Cerebellar nuclear complex (tissue), 1 donor: ENCODE data around the gene TCL1A.
"Not testable (repeated sequence)": the region's sequence is repeated elsewhere in the genome, so short reads cannot be mapped to it uniquely, and the experiment has no call there.

Experiments used
- DNase-seq, 2 experiments: peaks; one replicate each; lab custom pipeline; 2025; lab: John Stamatoyannopoulos, UW

Gene TCL1A, protein sequence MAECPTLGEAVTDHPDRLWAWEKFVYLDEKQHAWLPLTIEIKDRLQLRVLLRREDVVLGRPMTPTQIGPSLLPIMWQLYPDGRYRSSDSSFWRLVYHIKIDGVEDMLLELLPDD

DNA sequence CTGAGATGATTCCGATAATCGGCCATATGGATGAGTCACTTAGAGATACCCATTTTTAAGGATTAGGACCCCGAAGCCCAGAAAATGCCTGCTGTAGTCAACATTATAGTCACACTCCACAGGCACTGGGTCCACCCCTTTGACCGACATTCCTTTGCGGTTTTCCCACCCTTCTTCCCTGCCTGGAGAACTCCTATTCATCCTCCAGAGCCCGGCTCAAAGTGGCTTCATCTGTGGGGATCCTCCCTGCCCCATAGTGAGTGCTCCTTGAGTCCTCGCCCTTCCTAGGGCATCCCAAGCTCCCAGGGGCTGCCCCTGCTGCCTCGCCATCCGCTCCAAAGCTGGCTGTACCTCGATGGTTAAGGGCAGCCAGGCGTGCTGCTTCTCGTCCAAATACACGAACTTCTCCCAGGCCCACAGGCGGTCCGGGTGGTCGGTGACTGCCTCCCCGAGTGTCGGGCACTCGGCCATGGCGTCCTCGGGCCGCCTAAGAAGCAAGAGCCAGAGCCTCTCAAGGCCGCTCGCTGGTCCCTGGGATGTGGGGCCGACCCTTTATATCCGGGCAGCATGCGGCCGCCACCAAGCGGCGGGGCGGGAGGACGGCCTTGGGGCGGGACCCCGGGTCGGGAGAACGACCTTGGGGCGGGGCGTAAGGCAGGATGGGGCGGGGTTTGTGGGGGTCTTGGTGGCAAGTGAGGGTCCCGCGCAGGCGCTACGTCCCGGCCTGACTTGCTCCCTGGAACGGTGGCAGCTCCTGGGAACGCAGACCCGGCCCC lies at the start of gene TCL1A:
TCL1A (minus strand) TSS at position 530 of the 776 bp plus-strand sequence; CDS start at position 471, 59 bp downstream.
- no peak for DNase-seq

DNA sequence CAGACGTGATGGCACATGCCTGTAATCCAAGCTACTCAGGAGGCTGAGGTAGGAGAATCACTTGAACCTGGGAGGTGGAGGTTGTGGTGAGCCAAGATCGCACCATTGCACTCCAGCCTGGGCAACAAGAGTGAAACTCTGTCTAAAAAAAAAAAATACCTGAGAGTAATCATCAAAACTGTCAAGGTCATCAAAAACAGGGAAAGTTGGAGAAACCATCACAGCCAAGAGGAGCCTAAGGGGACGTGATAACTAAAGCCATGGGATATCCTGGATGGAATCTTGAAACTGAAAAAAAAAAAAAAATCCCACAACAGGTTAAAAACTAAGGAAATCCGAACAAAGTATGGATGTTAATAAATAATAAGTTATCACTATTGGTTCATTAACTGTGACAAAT lies 49.1 kb upstream of the TCL1A start:
- not testable (repeated sequence) for DNase-seq

DNA sequence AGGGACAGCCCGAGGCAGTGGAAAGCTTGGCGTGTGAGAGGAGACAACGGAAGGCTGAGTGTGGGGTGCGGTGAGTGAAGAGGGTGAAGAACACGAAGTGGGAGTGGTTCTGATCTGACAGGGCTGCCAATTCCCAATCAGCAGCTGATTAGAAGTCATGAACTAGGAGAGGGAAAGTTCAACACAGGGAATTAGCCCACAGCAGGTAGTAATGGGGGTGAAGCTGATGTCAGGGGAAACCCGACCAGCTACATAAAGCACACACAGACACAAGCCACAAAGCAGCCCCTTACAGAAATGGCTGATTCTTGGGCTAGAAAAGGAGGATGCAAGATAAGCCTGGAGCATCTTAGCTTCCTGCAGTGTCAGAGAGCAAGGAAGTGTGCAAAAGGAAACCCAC lies 47.5 kb upstream of the TCL1A start:
- no peak for DNase-seq

DNA sequence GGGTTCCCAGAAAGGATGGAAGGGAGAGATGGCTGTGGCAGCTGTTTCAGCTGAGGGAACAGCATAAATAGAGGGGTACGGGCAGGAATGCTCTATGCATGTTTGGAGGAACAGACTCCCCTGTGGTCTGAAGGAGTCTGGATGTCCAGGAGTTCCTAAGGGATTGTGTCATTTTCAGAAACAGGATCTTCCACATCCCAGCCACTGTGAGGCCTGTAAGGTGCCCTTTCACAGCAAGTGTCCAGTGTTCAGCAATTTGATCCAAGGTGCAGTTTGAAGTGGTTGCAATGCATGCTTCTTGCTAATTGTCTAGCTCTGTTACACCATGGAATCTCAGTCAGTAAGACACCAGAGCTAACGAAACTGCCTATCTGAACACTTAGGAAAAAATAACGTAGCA lies 46.7 kb upstream of the TCL1A start:
- no peak for DNase-seq

DNA sequence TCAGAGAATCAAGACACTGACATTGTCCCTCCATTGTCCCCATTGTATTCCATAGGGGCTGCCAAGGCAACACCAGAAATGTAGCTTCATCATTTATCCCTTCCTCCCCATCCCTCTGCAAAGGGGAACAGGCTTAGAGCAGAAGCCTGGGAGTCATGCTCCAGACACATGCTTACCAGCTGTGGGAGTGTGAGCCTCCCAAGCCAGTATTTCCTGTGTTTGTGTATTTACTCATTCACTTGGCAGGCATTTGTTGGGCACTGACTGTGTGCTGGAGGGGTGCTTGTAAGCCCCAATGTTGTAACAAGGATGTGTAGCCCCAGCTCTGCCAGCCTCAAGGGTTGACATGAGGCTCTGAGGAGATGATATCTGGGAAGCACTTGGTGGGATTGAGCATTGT lies 46.0 kb upstream of the TCL1A start:
- DNase-seq = no peak

DNA sequence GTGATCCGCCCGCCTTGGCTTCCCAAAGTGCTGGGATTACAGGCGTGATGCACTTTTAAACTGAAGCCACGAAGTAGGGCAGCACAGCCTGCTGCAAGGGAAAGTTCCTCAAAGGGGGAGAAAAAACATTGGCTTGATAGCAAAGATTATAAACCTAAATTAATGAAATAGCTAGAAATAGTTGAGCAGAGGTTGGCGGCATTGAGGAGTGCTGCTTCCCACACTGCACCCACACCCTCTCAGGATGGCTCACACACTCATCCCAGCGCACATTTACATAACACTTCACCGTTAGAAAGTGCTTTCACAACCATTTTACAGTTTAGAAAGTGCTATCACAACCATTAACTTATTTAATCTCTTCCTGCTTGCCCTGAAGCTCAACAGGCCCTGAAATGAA lies 44.4 kb upstream of the TCL1A start:
- no peak for DNase-seq

DNA sequence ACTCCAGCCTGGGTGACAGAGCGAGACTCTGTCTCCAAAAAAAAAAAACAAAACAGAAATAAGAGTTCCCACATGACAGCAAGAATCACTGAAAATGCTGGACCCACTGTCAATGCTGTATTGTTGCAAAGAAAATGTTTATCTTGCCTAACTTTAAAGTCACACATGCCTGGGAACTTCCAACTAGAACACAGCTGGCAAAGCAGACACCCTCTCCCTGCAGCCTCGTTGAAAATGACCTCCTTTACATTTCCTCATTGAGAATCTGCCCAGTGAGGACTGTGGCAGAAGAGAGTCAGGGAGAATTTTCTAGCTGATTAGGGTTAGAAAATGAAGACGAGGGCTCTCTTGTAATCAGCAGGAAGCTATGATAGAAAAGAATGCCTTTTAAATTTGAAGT lies 42.8 kb upstream of the TCL1A start:
- no peak for DNase-seq

DNA sequence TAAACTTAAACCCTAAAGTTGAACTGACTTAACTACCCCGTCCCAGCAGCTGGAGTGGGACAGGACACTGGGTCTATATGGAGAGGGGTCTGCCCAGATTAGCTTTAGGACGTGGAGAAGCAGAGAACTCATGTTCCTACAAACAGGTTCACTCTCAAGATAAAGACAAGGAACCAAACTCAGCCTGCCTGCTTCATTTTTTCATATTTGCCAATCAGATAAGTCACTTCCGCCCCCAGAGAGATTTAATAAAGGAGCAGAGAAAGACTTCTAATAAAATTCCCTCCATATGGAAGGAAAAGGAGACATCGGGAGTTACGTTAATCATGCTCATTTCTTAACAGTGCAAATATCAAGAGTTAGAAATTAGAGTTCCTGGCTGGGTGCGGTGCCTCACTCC lies 42.2 kb upstream of the TCL1A start:
- no peak for DNase-seq

DNA sequence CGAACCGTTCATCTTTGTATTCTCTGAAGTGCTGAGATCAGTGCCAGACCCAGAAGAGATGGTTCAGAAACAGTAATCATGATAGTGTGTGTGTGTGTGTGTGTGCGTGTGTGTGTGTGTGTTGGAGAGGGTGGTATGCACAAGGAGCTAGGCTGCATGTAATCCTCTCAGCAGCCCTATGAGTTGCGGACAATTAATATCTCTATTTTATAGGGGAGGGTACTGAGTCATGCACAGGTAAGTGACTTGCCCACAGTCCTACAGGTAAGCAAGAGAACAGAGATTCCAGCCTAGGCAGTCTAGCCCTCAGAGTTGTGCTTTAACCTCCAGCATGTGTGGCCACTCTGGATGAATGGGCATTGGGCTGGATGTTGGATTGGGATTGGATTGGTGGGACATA lies 27.9 kb upstream of the TCL1A start:
- DNase-seq = no peak

DNA sequence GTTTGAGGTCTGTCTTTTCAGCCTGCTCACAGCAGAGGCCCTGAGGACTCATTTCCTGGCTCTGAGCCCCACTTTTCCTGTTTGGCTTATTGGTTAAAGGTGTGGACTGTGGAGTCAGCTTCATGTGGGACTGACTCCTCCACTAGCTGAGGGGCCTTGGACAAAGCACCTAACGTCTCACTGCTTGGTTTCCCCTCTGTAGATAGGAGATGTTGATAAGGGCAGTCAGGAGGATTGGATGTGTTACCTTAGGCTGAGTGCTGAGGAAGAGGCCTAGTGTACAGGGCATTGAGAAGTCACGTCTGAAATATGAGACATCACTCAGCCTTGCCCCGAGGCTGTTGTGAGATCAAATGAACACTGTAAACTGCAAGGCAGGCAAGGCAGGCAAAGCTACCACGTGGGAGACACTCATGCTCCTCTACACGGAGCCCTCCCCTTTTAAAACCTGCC lies 27.1 kb upstream of the TCL1A start:
- DNase-seq = no peak

DNA sequence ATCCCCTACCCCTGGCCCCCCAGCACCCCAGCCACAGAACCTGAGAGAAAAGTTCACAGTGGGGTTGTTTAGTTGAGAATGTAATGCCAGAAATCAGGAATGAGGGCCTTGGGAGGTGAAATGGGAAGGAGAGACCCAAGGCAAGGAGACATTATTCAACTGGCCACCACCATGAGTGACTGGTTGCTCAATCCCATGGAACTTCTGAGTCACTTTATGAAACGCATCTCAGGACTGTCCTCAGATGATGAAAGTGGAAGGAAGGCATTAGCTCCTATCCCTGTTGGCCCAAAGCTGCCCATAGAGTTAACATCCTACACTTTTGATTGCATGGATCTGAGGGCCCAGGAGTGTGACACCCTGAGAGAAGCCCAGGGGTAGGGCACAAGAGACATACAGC lies 25.4 kb upstream of the TCL1A start:
- DNase-seq = no peak

DNA sequence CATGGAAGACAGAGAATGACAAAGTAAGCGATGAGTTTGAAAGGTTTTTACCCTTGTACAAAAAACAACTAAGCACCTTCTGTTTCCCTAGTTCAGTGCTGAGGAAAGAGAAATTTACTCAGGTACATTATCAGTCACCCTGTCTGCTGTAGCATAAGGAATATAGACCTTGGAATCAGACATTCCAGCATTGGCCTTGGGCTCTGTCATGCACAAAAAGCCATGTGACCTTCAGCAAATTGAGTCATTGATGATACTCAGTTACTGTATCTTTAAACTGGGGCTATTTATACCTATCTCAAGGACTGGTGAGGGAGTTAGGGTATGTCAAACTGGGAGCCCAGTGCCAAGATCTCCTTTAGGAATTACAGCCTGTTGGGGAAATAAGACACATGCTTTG lies 19.3 kb upstream of the TCL1A start:
- no peak for DNase-seq

DNA sequence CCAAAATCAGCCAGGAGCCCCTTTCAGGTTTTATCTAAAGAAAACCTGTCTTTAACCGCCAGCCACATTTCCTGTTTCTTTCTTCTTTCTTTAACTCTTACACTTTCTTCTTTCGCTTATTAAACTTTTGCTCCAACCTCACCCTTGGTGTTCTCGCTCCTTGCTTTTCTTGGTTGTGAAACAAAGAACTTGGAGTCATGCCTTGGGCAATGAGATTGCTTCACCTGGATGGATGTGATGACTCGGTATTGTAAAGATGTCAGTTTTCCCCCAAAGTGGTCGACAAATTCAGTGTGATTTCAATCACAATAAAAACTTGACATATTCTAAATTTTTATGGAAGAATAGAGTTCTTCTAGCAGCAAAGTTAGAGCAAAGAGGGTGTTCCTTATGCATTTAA lies 16.2 kb upstream of the TCL1A start:
- DNase-seq = no peak

DNA sequence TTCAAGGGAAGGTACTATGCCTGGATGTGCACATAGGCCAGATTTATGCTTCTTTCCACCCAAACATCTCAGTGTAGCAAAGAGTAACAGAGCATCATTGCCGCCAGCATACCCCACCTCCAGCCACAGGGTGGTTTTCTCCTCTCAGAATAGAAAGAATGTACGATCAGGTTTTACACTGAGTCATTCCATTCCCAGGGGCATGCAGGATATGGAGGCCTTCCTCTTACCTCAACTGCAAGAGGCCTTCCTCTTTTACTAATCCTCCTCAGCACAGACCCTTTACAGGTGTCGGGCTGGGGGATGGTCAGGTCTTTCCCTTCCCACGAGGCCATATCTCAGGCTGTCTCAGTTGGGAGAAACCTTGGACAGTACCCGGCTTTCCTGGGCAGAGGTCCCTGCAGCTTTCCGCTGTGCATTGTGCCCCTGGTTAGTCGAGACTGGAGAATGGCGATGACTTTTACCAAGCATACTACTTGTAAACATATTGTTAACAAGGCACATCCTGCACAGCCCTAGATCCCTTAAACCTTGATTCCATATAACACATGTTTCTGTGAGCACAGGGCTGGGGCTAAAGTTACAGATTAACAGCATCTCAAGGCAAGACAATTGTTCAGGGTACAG lies 15.6 kb upstream of the TCL1A start:
- not testable (repeated sequence) for DNase-seq

DNA sequence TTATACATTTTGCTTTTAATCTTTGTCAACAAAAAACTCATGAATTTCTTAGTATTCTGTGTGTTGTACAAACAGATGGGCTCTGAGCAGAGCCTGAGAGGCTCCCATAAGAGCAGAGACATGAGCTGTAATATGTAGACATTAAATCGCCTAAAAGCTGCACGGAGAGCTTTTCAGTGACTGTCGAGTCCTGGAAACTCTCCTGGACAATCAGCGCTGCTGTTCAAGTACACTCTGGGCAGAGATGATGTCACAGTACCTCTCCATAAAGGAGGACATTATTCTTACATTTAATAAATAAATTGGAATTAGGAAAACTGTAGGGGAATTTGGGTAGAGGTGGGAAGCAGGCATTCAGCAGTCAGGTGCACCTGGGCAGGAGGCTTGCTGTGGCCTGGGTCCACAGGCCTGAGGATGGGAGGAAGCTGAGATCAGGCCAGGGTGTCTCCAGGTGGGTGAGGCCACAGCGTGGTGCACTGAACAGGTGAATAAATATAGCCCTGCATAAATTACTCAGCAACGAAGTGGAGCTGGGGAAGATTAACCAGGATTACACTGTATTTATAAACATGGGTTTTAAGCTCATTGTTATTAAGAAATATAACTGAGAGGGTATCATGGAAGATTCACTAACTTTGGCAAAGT lies 13.3 kb upstream of the TCL1A start:
- no peak for DNase-seq

DNA sequence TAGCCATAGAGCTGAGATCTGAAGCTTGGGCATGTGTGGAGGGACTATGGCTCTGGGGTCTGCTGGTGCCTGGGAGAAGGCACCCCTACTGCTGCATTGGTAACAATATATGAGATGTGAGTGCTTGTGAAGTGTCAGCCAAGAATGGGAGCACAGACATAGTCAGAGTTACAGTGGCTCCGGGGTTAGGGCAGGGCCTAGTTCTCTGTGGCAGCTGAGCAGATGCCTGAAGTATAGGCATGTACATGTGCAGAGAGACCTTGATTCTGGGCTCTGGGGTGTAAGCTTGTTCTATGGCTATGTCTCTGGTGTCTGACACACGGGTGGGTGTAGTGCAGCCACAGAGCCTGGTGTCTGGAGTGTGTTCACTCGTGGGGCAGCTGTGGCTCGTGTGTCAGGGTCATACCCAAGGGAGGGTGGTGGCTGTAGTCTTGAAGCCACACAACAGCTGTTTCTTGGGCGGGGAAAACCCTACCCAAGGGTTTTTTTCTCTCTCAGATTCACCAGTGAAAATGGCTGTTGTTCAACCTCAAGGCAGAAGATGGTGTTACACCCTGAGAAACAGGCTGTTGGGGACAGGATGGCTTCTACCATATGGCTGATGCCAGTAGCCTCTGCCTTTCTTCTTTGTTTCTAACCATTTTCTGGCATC lies 11.9 kb upstream of the TCL1A start:
- DNase-seq = no peak

DNA sequence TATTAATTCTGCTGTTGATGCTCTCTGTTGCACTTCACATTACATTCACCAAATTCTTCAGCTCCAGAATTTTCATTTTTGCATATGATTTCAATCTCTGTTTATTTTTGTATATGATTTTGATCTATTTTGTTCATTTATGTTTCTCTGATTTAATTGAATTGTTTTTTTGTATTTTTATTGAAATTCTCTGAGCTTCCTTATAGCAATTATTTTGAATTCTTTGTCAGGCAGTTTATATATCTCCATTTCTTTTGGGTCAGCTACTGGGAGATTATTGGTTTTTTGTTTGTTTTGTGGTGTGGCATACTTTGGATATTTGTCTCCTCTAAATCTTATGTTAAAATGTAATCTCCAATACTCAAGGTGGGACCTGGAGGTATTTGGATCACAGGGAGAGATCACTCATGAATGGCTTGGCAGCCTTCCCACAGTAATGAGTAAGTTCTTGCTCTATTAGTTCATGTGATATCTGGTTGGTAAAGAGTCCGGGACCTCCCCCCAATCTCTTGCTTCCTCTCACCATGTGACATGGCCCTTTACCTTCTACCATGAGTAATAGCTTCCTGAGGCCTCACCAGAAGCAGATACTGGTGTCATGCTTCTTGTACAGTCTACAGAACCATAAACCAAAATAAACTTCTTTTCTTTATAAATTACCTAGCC lies 8.7 kb upstream of the TCL1A start:
- DNase-seq = no peak

DNA sequence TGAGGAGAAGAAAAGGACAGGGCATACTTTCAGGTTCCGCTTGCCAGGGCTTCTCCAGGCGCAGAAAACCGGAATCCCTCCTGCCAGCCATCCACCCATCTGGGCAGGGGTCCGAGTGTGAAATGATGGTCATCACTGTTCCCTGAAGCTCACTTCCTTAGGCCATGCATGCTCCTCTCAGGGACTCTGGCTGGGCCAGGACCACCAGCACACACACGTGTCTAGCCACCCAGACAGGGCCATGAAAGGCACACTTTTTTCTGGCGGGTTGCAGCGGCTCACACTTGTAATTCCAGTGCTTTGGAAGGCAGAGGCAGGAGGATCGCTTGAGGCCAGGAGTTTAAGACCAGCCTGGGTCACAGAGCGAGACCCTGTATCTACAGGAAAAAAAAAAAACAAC lies 1.5 kb downstream of the TCL1A start:
- no peak for DNase-seq

DNA sequence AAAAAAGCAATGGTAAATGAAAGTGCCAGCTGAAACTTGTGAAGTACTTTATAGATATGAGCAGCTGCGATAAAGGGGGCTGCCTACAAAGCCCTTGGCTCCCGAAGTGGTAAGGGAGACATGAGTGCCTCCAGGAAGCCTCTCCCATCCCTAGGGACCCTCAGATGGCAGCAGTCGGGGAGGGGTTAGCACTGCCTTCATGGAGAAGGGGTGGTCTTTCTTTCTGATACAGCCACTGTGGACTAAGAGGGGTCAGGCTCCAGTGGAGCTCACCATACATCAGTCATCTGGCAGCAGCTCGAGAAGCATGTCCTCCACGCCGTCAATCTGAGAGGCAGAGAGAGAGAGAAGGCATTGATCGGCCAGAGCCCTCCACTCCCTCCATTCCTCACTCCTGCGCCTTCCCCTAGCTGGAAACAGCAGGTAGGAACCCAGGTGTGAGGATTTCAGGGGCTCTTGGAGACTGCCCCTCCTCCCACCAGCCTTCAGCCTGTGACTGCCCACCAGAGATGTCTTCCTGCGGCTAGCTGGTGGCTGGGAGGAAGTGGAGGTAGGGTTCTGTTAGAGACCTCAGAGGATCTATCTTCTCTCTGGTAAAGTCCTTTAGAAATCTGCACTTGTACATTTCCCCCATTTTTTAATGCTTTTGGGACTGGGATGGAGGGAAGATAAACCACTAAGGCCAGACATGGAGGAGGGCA lies 2.3 kb downstream of the TCL1A start:
- DNase-seq = no peak

DNA sequence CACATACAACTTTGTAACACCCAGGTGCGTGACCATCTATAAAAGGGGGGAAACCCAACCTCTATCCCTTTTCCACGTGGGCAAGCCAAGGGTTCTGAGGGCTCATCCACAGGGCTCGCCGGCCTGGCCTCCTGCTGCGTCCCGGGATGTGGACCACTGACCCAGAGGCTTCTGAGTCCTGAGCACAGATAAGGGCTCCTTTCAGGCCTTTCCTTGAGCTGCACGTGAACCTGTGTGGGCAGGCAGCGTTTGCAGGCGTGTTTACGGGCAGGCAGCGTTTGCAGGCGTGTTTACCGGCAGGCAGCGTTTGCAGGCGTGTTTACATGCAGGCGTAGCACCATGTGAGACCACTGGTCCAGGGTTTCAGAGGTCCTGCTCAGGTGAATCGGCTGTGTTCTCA lies 3.8 kb downstream of the TCL1A start:
- no peak for DNase-seq

DNA sequence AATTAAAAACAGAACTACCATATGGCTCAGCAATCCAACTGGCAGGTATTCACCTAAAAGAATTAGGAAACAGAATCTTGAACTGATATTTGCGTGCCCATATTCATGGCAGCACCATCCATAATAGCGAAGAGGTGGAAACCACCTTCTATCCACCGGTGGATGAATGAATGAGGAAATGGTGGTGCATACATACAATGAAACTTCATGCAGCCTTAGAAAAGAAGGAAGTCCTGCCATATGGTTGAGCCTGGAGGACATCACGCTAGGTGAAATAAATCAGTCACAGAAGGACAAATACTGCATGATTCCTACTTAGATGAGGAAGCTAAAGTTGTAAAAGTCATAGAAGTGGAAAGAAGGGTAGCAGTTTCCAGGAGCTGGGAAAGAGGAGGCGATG lies 6.6 kb downstream of the TCL1A start:
- DNase-seq = no peak
